Lower lobe of right lung (tissue), 2 donors: ENCODE results near the gene BTRC. TPM values are rescaled to one million over a fixed set of nuclear protein-coding genes. Genes with fewer than 3 reads are reported as not detected.

Experiments
- ATAC-seq, 2 donors: fragments of 200-7000 bp; cut with Tn5 transposase; one replicate each; pipeline ENCODE4 v1.9.1; 2020 to 2022; ENCODE audit warnings: mild to moderate bottlenecking in 2 of 2, moderate library complexity in 2 of 2
- DNase-seq: peaks from one replicate; pipeline ENCODE4 v3.0.0-alpha.2; 2020
- H3K27ac ChIP-seq: fragments of 200-600 bp; one replicate; pipeline ENCODE4 v1.8.0; 2022
- H3K27me3 ChIP-seq: fragments of 200-600 bp; one replicate; pipeline ENCODE4 v1.8.0; 2022; ENCODE audit warnings: low read depth
- H3K36me3 ChIP-seq: fragments of 200-600 bp; one replicate; pipeline ENCODE4 v1.8.0; 2022; ENCODE audit warnings: mild to moderate bottlenecking
- H3K4me1 ChIP-seq: fragments of 200-600 bp; one replicate; pipeline ENCODE4 v1.8.0; 2022
- H3K4me3 ChIP-seq: fragments of 200-600 bp; one replicate; pipeline ENCODE4 v1.8.0; 2022; ENCODE audit warnings: mild to moderate bottlenecking
- H3K9me3 ChIP-seq: fragments of 200-600 bp; one replicate; pipeline ENCODE4 v1.8.0; 2022
- CTCF ChIP-seq: fragments of 200-600 bp; IDR thresholded peaks from one replicate; pipeline ENCODE4 v1.8.0; 2022; ENCODE audit warnings: antibody characterized with exemption, mild to moderate bottlenecking
- intact Hi-C: fragments of 100-400 bp; cut with DNase I; formaldehyde crosslinking; loops from one replicate; pipeline ENCODE4 v1.11.0; 2022
- total RNA-seq: library from RNA; stranded (reverse); fragmentation: NEBNext Ultra II Directional; extraction: Animal tissue kit (Norgen Biotek cat#: 25700); gene quantifications from one replicate; pipeline ENCODE4 v1.2.1, GENCODE V29; 2021
- donor health status: DM: no; HTN: yes; CAD: no; lungs with severe emphysema.

Gene BTRC
- total RNA-seq, 1 donor from 2014 or later, result 17.3 TPM

GRCh38 chr10:101447477-101447876 lies 93.5 kb downstream of the BTRC start:
- no peak overlapping the region for H3K27ac ChIP-seq
- no peak overlapping the region for H3K4me3 ChIP-seq
- H3K9me3 ChIP-seq, result no peaks in the 10 kb centered on the region
- DNase-seq (no peak), ATAC-seq (no peak)
- intact Hi-C loops, result no loop called here
- no peaks in the 10 kb centered on the region for H3K36me3 ChIP-seq
- no peak for TF ChIP-seq CTCF
- H3K4me1 ChIP-seq, result no peaks in the 10 kb centered on the region
- H3K27me3 ChIP-seq, result no peaks in the 10 kb centered on the region

- Histone ChIP-seq H3K27me3 (no peaks in the 10 kb centered on the region), H3K4me1 (no peaks in the 10 kb centered on the region), H3K4me3 (no peak overlapping the region), H3K27ac (no peak overlapping the region), H3K9me3 (no peaks in the 10 kb centered on the region), H3K36me3 (no peaks in the 10 kb centered on the region)
- no peak for ATAC-seq
- TF ChIP-seq CTCF, result no peak
- intact Hi-C loops, result no loop called here
- DNase-seq, result no peak
Measured at GRCh38 chr10:101450277-101451080, 96.5 kb downstream of the BTRC start.

GRCh38 chr10:101451261-101451660 lies 97.3 kb downstream of the BTRC start:
- Histone ChIP-seq H3K9me3 (no peaks in the 10 kb centered on the region), H3K4me1 (no peaks in the 10 kb centered on the region), H3K27me3 (no peaks in the 10 kb centered on the region), H3K27ac (no peak overlapping the region), H3K4me3 (no peak overlapping the region), H3K36me3 (no peaks in the 10 kb centered on the region)
- intact Hi-C loops, result no loop called here
- no peak for TF ChIP-seq CTCF
- DNase-seq, result no peak
- no peak for ATAC-seq

- Histone ChIP-seq H3K4me3 (no peak overlapping the region), H3K4me1 (no peaks in the 10 kb centered on the region), H3K27me3 (no peaks in the 10 kb centered on the region), H3K9me3 (no peaks in the 10 kb centered on the region), H3K27ac (no peak overlapping the region), H3K36me3 (no peaks in the 10 kb centered on the region)
- intact Hi-C loops, result no loop called here
- no peak for ATAC-seq
- no peak for DNase-seq
- no peak for TF ChIP-seq CTCF
Measured at GRCh38 chr10:101451667-101452069, 97.7 kb downstream of the BTRC start.

- Histone ChIP-seq H3K4me3 (no peak overlapping the region), H3K27me3 (no peaks in the 10 kb centered on the region), H3K27ac (no peak overlapping the region), H3K9me3 (no peaks in the 10 kb centered on the region), H3K36me3 (no peaks in the 10 kb centered on the region), H3K4me1 (no peaks in the 10 kb centered on the region)
- no peak for ATAC-seq
- TF ChIP-seq CTCF, result no peak
- intact Hi-C loops, result no loop called here
- DNase-seq, result no peak
Measured at GRCh38 chr10:101452176-101452575, 98.2 kb downstream of the BTRC start.
